HUES6 (cell line): ENCODE results near the gene TMEM204.

ENCODE experiments used
- H3K27ac ChIP-seq: 2 replicates; pipeline ENCODE4 v1.7.0; 2013; ENCODE audit warnings: low read depth, mild to moderate bottlenecking, low read length, inconsistent platforms
- H3K27me3 ChIP-seq: 2 replicates; pipeline ENCODE4 v1.6.1; 2013; ENCODE audit warnings: low read length; ENCODE audit not compliant: control insufficient read depth, insufficient read depth
- H3K36me3 ChIP-seq: 2 replicates; pipeline ENCODE4 v1.6.1; 2013; ENCODE audit warnings: low read length; ENCODE audit not compliant: control insufficient read depth, insufficient read depth
- H3K4me1 ChIP-seq: 2 replicates; pipeline ENCODE4 v1.6.1; 2013; ENCODE audit warnings: low read length; ENCODE audit not compliant: control insufficient read depth, insufficient read depth
- H3K4me3 ChIP-seq: 2 replicates; pipeline ENCODE4 v1.5.1; 2013; ENCODE audit warnings: low read depth, low read length
- H3K9ac ChIP-seq: one replicate; pipeline ENCODE4 v1.6.1; 2013; ENCODE audit warnings: mild to moderate bottlenecking, low read length
- H3K9me3 ChIP-seq: 2 replicates; pipeline ENCODE4 v1.6.1; 2013; ENCODE audit warnings: low read depth, low read length; ENCODE audit not compliant: control insufficient read depth, insufficient read depth

The TMEM204 gene

DNA sequence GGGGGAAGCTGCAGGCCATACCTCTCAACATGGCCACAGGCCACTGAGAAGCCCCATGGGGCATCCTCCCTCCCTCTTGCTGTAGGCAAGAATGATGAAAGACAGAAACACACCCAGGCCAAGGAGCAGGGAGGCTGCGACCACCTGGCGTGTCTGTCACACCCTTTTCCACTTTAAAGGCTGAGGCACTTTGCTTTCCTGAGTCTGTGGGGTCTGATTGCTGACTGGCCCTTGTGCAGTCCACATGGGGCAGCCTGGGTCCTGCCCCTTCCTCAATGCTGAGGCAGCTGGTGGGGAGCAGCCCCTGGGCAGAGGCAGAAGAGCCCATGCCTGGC lies 8.7 kb downstream of the TMEM204 start:
- Histone ChIP-seq H3K9me3 (no peaks in the 10 kb centered on the region), H3K9ac (no peak overlapping the region), H3K36me3 (no peaks in the 10 kb centered on the region), H3K4me1 (no peaks in the 10 kb centered on the region), H3K4me3 (no peak overlapping the region), H3K27ac (no peak overlapping the region), H3K27me3 (no peaks in the 10 kb centered on the region)

- Histone ChIP-seq H3K27me3 (no peaks in the 10 kb centered on the region), H3K27ac (no peak overlapping the region), H3K4me3 (no peak overlapping the region)
Observed at GRCh38 chr16:1542533-1542932, 9.1 kb downstream of the TMEM204 start.

DNA sequence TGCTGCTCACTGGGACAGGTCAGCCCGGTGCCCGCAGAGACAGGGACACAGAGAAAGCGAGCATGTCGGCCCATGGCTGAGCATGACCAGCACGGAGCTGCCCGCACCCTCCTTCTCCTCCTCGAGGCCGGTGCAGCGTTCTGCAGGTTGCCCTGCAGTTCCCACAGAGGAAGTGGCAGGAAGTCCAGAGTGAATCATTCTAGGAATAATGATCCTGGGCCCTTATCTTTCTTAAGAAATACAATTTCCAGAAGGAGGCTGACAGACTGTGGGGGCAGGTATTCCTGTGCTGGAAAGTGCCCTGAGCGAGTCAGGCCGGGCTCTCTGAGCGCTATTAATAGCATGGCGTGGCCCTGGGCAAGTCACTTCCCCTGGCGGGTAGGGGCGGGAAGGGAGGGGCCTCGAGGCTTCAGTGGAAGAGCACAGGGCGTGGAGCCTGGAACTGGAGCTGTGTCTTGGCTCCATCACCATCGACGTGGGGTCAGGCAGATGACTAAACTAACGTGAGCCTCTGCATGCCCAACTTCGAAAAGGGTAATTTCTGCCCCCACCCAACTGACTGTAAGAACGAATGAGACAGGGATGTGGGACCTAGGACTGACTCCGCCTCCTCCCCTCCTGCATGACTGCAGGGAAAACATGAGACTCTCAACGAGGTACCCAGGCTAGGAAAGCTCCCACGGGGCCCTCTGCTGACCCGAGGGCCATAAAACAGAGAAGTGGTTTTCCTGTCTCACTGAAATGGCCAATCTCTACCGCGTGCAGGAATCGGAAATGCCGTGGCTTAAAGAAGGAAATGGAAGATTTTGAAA lies 9.8 kb downstream of the TMEM204 start:
- Histone ChIP-seq H3K4me1 (no peaks in the 10 kb centered on the region), H3K36me3 (no peaks in the 10 kb centered on the region), H3K27ac (no peak overlapping the region), H3K9ac (no peak overlapping the region), H3K9me3 (no peaks in the 10 kb centered on the region), H3K27me3 (no peaks in the 10 kb centered on the region), H3K4me3 (no peak overlapping the region)

More at GRCh38 chr16:1542533-1542932, 9.1 kb downstream of the TMEM204 start:
- Histone ChIP-seq H3K36me3 (no peaks in the 10 kb centered on the region), H3K4me1 (no peaks in the 10 kb centered on the region), H3K9ac (no peak overlapping the region), H3K9me3 (no peaks in the 10 kb centered on the region)

DNA sequence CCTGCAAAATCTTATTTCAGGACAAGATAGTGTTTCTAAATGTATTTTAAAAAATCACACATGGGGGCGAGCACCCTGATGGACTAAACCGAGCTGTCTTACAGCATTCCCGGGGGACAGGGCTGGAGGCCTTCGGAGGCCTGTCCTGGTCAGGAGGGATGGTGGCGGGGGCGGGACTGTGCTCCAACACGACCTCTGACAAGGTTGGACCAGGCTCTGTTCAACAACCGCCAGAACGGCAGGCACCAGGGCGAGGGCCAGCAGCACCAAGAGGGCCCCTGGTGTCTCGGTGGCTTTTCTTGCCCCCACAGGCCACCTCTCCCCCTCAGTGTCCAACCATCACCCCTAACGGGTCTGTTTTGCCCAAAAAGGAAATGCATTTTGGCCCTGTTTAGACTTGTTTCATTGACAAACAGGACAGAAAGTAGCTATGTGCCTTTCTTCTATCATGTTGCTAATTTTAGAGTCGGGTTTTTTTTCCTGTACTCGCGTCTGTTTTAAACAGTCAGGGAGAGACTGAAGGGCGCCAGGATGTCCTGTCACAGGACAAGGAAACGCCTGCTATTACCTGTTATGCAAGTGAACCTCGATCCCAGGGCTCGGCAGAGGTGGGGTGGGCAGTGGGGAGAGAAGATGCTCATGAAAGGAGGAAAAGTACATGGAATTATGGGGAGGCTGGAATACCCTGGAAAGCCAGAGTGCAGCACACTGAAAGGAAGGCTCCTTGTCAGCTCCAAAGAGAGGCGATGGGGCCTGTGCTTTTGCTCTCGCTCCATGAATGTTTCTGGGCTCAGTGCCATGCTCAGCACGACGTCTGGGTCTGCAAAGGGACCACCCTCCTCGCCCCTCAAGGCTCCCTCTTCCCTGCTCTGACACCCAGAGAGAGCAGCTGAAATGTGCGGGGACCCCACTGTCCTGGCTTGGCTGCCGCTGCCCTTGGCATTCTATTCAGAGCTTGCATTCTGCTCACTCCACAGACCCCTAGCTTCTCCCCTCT lies 11.9 kb downstream of the TMEM204 start:
- Histone ChIP-seq H3K4me3 (no peak overlapping the region), H3K9me3 (no peaks in the 10 kb centered on the region), H3K9ac (no peak overlapping the region), H3K36me3 (peaks cover 3% of the 10 kb centered on the region; the same call in 1 of the 2 replicates), H3K27me3 (no peaks in the 10 kb centered on the region), H3K4me1 (no peaks in the 10 kb centered on the region), H3K27ac (no peak overlapping the region)

GRCh38 chr16:1546430-1546829 lies 13.0 kb downstream of the TMEM204 start:
- H3K4me3 ChIP-seq = no peak overlapping the region
- no peak overlapping the region for H3K27ac ChIP-seq
- H3K9me3 ChIP-seq = no peaks in the 10 kb centered on the region
- H3K36me3 ChIP-seq = peaks cover 3% of the 10 kb centered on the region; the same call in 1 of the 2 replicates
- H3K9ac ChIP-seq = no peak overlapping the region
- H3K27me3 ChIP-seq = no peaks in the 10 kb centered on the region
- H3K4me1 ChIP-seq = no peaks in the 10 kb centered on the region

DNA sequence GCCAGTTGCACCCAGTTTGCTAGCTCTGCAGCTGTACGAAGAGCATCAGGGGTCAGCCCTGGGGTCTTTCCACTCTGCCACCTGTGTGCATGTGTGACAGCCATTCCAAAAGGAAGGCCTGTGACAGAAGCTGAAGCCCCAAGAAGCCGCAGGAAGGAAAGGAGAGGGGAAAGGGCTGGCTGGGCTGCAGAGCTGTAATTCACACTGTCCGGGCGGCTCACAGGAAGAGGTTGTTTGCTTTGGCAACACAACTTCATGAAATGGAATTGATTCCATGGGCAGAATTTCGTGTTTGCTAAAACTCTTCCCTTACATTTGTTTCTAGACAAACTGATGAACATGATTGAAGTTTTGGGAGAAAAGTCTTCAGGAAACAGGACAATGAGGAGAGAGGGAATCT lies 14.8 kb downstream of the TMEM204 start:
- no peak overlapping the region for H3K27ac ChIP-seq
- H3K4me3 ChIP-seq = no peak overlapping the region
- H3K9me3 ChIP-seq = no peaks in the 10 kb centered on the region
- peaks cover 3% of the 10 kb centered on the region; the same call in 1 of the 2 replicates for H3K36me3 ChIP-seq
- H3K4me1 ChIP-seq = no peaks in the 10 kb centered on the region
- H3K27me3 ChIP-seq = no peaks in the 10 kb centered on the region
- H3K9ac ChIP-seq = no peak overlapping the region

DNA sequence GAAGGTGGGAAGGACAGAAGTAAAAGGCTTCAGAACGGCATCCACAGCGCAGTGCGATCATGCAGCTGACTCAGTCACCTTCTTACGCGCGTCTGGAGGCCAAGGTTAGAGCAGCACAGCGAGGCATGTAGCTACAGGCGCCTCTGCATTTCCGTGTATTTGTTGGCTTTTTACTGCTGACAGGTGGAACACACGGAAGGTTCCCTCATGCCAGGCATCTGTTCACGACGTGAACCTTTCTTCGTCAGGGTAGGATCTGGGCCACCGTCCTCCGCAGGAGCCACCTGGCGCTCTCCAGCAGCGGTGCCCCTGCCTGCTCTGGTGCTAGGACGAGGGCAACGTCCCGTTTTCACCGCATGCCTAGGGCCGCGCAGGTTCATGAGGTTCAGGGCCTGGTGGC lies 15.3 kb downstream of the TMEM204 start:
- no peaks in the 10 kb centered on the region for H3K4me1 ChIP-seq
- H3K27ac ChIP-seq = no peak overlapping the region
- H3K9ac ChIP-seq = no peak overlapping the region
- no peaks in the 10 kb centered on the region for H3K9me3 ChIP-seq
- no peak overlapping the region for H3K4me3 ChIP-seq
- H3K36me3 ChIP-seq = peaks cover 3% of the 10 kb centered on the region; the same call in 1 of the 2 replicates
- H3K27me3 ChIP-seq = no peaks in the 10 kb centered on the region

DNA sequence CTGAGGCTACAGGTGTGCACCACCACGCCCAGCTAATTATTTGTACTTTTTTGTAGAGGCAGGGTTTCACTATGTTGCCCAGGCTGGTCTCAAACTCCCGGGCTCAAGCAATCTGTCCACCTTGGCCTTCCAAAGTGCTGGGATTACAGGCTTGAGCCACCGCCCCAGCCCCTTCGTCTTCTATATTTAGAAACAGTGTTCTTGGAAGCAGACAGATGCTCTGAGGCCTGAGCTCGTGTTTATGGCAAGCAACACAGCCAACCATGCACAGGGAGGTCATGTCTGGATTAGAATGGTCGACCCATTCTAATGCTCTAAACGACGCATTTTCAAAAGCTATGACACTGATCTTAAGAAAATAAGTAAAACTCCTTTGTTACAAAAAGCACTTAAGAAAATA lies 16.6 kb downstream of the TMEM204 start:
- Histone ChIP-seq H3K9me3 (no peaks in the 10 kb centered on the region), H3K9ac (no peak overlapping the region), H3K27ac (no peak overlapping the region), H3K4me3 (no peak overlapping the region), H3K4me1 (no peaks in the 10 kb centered on the region), H3K36me3 (peaks cover 7% of the 10 kb centered on the region), H3K27me3 (no peaks in the 10 kb centered on the region)

DNA sequence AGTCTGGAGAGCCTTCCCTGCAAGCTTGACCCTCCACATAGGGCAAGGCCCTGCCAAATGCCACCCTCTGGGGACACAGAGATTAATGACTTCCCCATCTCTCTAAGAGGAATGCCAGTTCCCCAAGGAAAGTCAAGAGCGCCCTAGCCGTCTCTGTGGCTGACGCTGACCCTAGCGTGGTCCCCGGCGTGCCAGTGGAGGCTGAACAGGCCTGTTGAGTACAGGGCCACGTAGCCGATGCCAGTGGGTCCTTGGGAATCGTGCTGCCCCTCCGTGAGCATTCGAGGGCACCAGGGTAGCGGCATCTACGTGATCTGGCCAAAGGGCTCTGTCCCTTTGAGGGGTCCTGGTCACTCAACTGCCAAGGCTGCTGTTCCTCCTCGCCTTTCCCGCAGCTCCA lies 17.2 kb downstream of the TMEM204 start:
- H3K27ac ChIP-seq = no peak overlapping the region
- H3K4me3 ChIP-seq = no peak overlapping the region
- no peaks in the 10 kb centered on the region for H3K27me3 ChIP-seq
- H3K36me3 ChIP-seq = peaks cover 8% of the 10 kb centered on the region
- no peaks in the 10 kb centered on the region for H3K9me3 ChIP-seq
- no peak overlapping the region for H3K9ac ChIP-seq
- no peaks in the 10 kb centered on the region for H3K4me1 ChIP-seq

- Histone ChIP-seq H3K4me3 (no peak overlapping the region), H3K9me3 (no peaks in the 10 kb centered on the region), H3K36me3 (peaks cover 10% of the 10 kb centered on the region), H3K27me3 (no peaks in the 10 kb centered on the region), H3K27ac (no peak overlapping the region), H3K4me1 (no peaks in the 10 kb centered on the region), H3K9ac (no peak overlapping the region)
Observed at GRCh38 chr16:1551166-1551565, 17.7 kb downstream of the TMEM204 start.

GRCh38 chr16:1552129-1552528 lies 18.7 kb downstream of the TMEM204 start:
- Histone ChIP-seq H3K4me1 (no peaks in the 10 kb centered on the region), H3K9ac (no peak overlapping the region), H3K27ac (no peak overlapping the region), H3K9me3 (no peaks in the 10 kb centered on the region), H3K27me3 (no peaks in the 10 kb centered on the region), H3K36me3 (peaks cover 14% of the 10 kb centered on the region), H3K4me3 (no peak overlapping the region)
